B cell (primary cell): ENCODE data around the gene AFF3. TPM values are rescaled to one million over a fixed set of nuclear protein-coding genes. Genes with fewer than 3 reads are reported as not detected.

Source experiments
- ATAC-seq: fragments of 200-7000 bp; cut with Tn5 transposase; one replicate; pipeline ENCODE4 v1.10.0; 2021; ENCODE audit warnings: low read depth, mild to moderate bottlenecking, moderate number of reproducible peaks, moderate library complexity
- CTCF ChIA-PET: fragments of 350-600 bp; sonication (Branson Sonifier 250); formaldehyde crosslinking; loops from one replicate; lab custom pipeline; 2021; ENCODE audit warnings: antibody characterized with exemption, inconsistent platforms; lab: Charles Lee
- POLR2A ChIA-PET: fragments of 350-600 bp; sonication (Branson Sonifier 250); formaldehyde crosslinking; loops from one replicate; lab custom pipeline; 2021; ENCODE audit warnings: antibody characterized with exemption; lab: Charles Lee
- DNase-seq: peaks from one replicate; pipeline ENCODE4 v3.0.0; 2013
- H2AFZ ChIP-seq: 2 replicates; pipeline ENCODE4 v1.6.1; 2012; ENCODE audit warnings: mild to moderate bottlenecking, low read depth, low read length; ENCODE audit not compliant: insufficient read depth, poor library complexity, severe bottlenecking
- H3K27ac ChIP-seq, 2 donors: 1 replicate in 1 of 2; 2 replicates in 1 of 2; pipeline ENCODE4 v1.5.1; 2012 to 2013; ENCODE audit warnings: low read length in 2 of 2, mild to moderate bottlenecking in 2 of 2, moderate library complexity in 1 of 2
- H3K27me3 ChIP-seq, 4 experiments: fragments of 200-600 bp in 1 of 4; sonication (generic) in 1 of 4; replicated peaks in 1 of 4; 1 replicate in 2 of 4; 2 replicates in 2 of 4; pipeline versions ENCODE4 v1.6.1 to v1.7.0; 2013 to 2016; ENCODE audit warnings: low read length in 3 of 4, mild to moderate bottlenecking in 2 of 4, mixed read lengths in 1 of 4, moderate library complexity in 1 of 4; ENCODE audit not compliant: insufficient read depth in 4 of 4, control insufficient read depth in 3 of 4; ENCODE audit errors: control extremely low read depth in 1 of 4
- H3K36me3 ChIP-seq, 2 experiments: replicated peaks in 1 of 2; 1 replicate in 1 of 2; 2 replicates in 1 of 2; pipeline versions ENCODE4 v1.6.1 to v1.7.1; 2013; ENCODE audit warnings: low read length in 1 of 2; ENCODE audit not compliant: insufficient read depth in 2 of 2, control insufficient read depth in 1 of 2; ENCODE audit errors: control extremely low read depth in 1 of 2, extremely low read depth in 1 of 2
- H3K4me1 ChIP-seq, 2 donors: fragments of 200-600 bp in 1 of 2; sonication (generic) in 1 of 2; 1 replicate in 1 of 2; 2 replicates in 1 of 2; pipeline versions ENCODE4 v1.5.1 to v1.6.1; 2013 to 2017; ENCODE audit warnings: low read length in 2 of 2; ENCODE audit not compliant: control insufficient read depth in 2 of 2, insufficient read depth in 2 of 2
- H3K4me2 ChIP-seq: replicated peaks from 2 replicates; pipeline ENCODE3; 2012; ENCODE audit warnings: mild to moderate bottlenecking, low read depth, low read length; ENCODE audit not compliant: poor library complexity, severe bottlenecking
- H3K4me3 ChIP-seq, 5 experiments: fragments of 200-600 bp in 1 of 5; sonication (generic) in 1 of 5; 1 replicate in 3 of 5; 2 replicates in 2 of 5; pipeline versions ENCODE4 v1.5.1 to v1.7.0; 2011 to 2016; ENCODE audit warnings: low read length in 4 of 5, mild to moderate bottlenecking in 4 of 5, low read depth in 2 of 5, control low read depth in 1 of 5, moderate library complexity in 1 of 5; ENCODE audit not compliant: insufficient read depth in 1 of 5; ENCODE audit errors: control extremely low read depth in 1 of 5, extremely low read depth in 1 of 5
- H3K79me2 ChIP-seq: fragments of 200-600 bp; sonication (generic); one replicate; pipeline ENCODE4 v1.6.0; 2016; ENCODE audit warnings: low read length; ENCODE audit not compliant: control insufficient read depth, insufficient read depth
- H3K9ac ChIP-seq: fragments of 200-600 bp; sonication (generic); 2 replicates; pipeline ENCODE4 v1.6.1; 2017; ENCODE audit warnings: mild to moderate bottlenecking, low read length, moderate library complexity
- H3K9me3 ChIP-seq, 3 donors: one replicate each; pipeline versions ENCODE4 v1.6.1 to v1.7.1; 2013; ENCODE audit warnings: low read length in 2 of 3; ENCODE audit not compliant: control insufficient read depth in 2 of 3, insufficient read depth in 1 of 3; ENCODE audit errors: control extremely low read depth in 1 of 3
- H4K20me1 ChIP-seq: 2 replicates; pipeline ENCODE4 v1.6.0; 2012; ENCODE audit warnings: mild to moderate bottlenecking, low read length; ENCODE audit not compliant: insufficient read depth, control insufficient read depth, poor library complexity, severe bottlenecking
- H3K27ac Mint-ChIP-seq: one replicate; pipeline ENCODE4 v1.8.0; 2021; ENCODE audit warnings: mixed read lengths
- H3K27me3 Mint-ChIP-seq: one replicate; pipeline ENCODE4 v1.8.0; 2021; ENCODE audit warnings: mixed read lengths
- H3K4me1 Mint-ChIP-seq: one replicate; pipeline ENCODE4 v1.8.0; 2021; ENCODE audit warnings: mixed read lengths
- H3K4me3 Mint-ChIP-seq: one replicate; pipeline ENCODE4 v1.8.0; 2021; ENCODE audit warnings: mixed read lengths
- H3K9me3 Mint-ChIP-seq: one replicate; pipeline ENCODE4 v1.8.0; 2022; ENCODE audit warnings: mixed read lengths; ENCODE audit not compliant: insufficient read depth
- EZH2 ChIP-seq: IDR thresholded peaks from 2 replicates; pipeline ENCODE4 v1.6.1; 2012; ENCODE audit warnings: borderline replicate concordance, low read depth, mild to moderate bottlenecking, moderate library complexity, low read length; ENCODE audit not compliant: insufficient read depth, poor library complexity, severe bottlenecking
- WGBS: methylation state at CpG from one replicate; pipeline ENCODE4 v1.1.5; 2013; ENCODE audit warnings: missing lambda C conversion rate; ENCODE audit not compliant: insufficient coverage; 5-methylcytosine and 5-hydroxymethylcytosine counted together
- intact Hi-C: fragments of 100-400 bp; cut with micrococcal nuclease; formaldehyde crosslinking; loops from one replicate; pipeline ENCODE4 v1.10.0; 2022
- polyA plus RNA-seq: library from polyadenylated mRNA; depleted of rRNA; stranded (reverse); fragments of >200 nt; gene quantifications from 2 replicates; pipeline ENCODE4 v1.2.3, GENCODE V29; 2012
- total RNA-seq, 2 donors: library from RNA; stranded (reverse); fragments of 120-200 nt in 1 of 2; gene quantifications; 1 replicate in 1 of 2; 2 replicates in 1 of 2; pipeline versions ENCODE4 v1.2.3 to v1.2.4, GENCODE V29; 2013 to 2022
- TF ChIP-seq, protein P1 (sequence below): fragments of 200-600 bp; IDR thresholded peaks from one replicate; pipeline ENCODE4 v1.8.0; 2022; ENCODE audit warnings: antibody characterized with exemption, mild to moderate bottlenecking

The AFF3 gene
- total and polyA plus RNA-seq, 2 donors (not counting 1 experiment from before 2014, with no cell fraction given) = 117 to 830 TPM

DNA sequence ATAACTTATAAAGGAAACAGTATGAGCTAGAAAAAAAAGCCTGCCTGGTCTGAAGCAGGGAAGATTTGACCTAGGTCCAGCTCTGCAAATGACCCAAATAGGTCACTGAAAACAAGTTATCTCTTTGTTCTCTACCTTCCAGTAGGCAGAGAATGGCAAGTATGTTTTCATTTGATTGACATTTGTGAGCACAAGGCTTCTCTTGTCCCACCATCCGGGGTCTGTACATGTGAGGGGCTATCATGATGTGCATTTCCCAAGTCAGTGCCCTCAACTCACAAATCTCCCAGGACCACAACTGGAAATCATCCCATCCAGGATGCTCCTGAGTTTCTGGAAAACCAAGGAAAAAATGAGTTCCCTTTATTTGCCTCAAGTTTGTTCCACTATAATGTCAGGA lies 309.5 kb downstream of the AFF3 start:
- Mint-ChIP-seq H3K27ac (no peak overlapping the region), H3K9me3 (no peaks in the 10 kb centered on the region), H3K27me3 (no peaks in the 10 kb centered on the region), H3K4me3 (no peak overlapping the region), H3K4me1 (peaks cover 16% of the 10 kb centered on the region)
- ATAC-seq = no peak
- H3K4me2 ChIP-seq = no peak overlapping the region
- CTCF ChIA-PET = no interaction called here
- no peak overlapping the region for H3K4me3 ChIP-seq
- peaks cover 7 to 8% of the 10 kb centered on the region in 2 donors for H3K4me1 ChIP-seq
- peaks cover 36% of the 10 kb centered on the region for H3K79me2 ChIP-seq
- H3K27me3 ChIP-seq = no peaks in the 10 kb centered on the region
- H3K9me3 ChIP-seq = peaks cover 2 to 11% (median 9%) of the 10 kb centered on the region in 3 donors
- TF ChIP-seq, protein P1, sequence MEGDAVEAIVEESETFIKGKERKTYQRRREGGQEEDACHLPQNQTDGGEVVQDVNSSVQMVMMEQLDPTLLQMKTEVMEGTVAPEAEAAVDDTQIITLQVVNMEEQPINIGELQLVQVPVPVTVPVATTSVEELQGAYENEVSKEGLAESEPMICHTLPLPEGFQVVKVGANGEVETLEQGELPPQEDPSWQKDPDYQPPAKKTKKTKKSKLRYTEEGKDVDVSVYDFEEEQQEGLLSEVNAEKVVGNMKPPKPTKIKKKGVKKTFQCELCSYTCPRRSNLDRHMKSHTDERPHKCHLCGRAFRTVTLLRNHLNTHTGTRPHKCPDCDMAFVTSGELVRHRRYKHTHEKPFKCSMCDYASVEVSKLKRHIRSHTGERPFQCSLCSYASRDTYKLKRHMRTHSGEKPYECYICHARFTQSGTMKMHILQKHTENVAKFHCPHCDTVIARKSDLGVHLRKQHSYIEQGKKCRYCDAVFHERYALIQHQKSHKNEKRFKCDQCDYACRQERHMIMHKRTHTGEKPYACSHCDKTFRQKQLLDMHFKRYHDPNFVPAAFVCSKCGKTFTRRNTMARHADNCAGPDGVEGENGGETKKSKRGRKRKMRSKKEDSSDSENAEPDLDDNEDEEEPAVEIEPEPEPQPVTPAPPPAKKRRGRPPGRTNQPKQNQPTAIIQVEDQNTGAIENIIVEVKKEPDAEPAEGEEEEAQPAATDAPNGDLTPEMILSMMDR = no peak
- no peak for TF ChIP-seq EZH2
- H3K27ac ChIP-seq = no peak overlapping the region
- DNase-seq = no peak
- H3K9ac ChIP-seq = no peak overlapping the region
- POLR2A ChIA-PET = no interaction called here
- intact Hi-C loops = no loop called here
- peaks cover 28% of the 10 kb centered on the region for H4K20me1 ChIP-seq
- no peak overlapping the region for H2AFZ ChIP-seq
- H3K36me3 ChIP-seq = peaks cover 8 to 73% of the 10 kb centered on the region in 2 experiments
- no CpG with 5 or more reads among the region's 1 CpG for WGBS

DNA sequence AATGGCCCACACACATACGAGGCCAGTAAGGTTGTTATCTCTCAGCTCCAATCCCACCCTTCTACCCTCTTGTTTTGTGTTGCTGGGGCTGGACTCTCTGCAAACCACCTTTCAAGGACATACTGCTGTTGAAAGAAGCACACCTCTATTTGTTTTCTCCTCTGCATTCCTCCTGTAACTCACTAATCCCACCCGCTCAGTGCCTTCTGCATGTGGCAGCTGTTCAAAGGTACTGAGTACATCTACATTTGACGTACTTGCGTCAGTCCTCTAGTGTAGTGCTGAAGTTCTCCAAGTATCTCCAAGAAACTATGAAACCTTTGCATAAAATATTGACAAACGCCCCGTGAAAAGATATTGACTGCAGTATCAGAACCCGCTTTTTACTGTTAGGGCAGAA lies 310.6 kb downstream of the AFF3 start:
- H3K4me3 ChIP-seq = no peak overlapping the region
- no peak overlapping the region for H2AFZ ChIP-seq
- ChIA-PET POLR2A (no interaction called here), CTCF (no interaction called here)
- H3K27ac ChIP-seq = no peak overlapping the region
- H3K4me1 ChIP-seq = peaks cover 17 to 18% of the 10 kb centered on the region in 2 donors
- WGBS = 95% methylated on average over 6 of the region's 7 CpGs
- H3K9me3 Mint-ChIP-seq = no peaks in the 10 kb centered on the region
- DNase-seq (no peak), ATAC-seq (no peak)
- intact Hi-C loops = no loop called here
- peaks cover 27% of the 10 kb centered on the region for H3K4me1 Mint-ChIP-seq
- H3K4me3 Mint-ChIP-seq = no peak overlapping the region
- H3K27ac Mint-ChIP-seq = peak overlapping the region; percentile 27
- peaks cover 2 to 11% (median 9%) of the 10 kb centered on the region in 3 donors for H3K9me3 ChIP-seq
- no peak overlapping the region for H3K9ac ChIP-seq
- no peaks in the 10 kb centered on the region for H3K27me3 Mint-ChIP-seq
- TF ChIP-seq, protein P1 = no peak
- no peak for TF ChIP-seq EZH2
- H3K36me3 ChIP-seq = peaks cover 12 to 66% of the 10 kb centered on the region in 2 experiments
- no peak overlapping the region for H3K4me2 ChIP-seq
- no peaks in the 10 kb centered on the region for H3K27me3 ChIP-seq
- peaks cover 33% of the 10 kb centered on the region for H3K79me2 ChIP-seq
- H4K20me1 ChIP-seq = peaks cover 31% of the 10 kb centered on the region
